Measurements from ENCODE around the gene LUC7L. TPM values are rescaled to one million over a fixed set of nuclear protein-coding genes. Genes with fewer than 3 reads are reported as not detected.
A peak's percentile ranks its signal among the peaks of the same experiment; 100 is the strongest.
"Not testable (repeated sequence)": the region's sequence is repeated elsewhere in the genome, so short reads cannot be mapped to it uniquely, and the experiment has no call there.

LUC7L gene
- total and polyA plus RNA-seq, 3 donors from 2014 or later: 81.1 to 192 (median 145) TPM

- no peak overlapping the region for H3K27ac ChIP-seq
- no peaks in the 10 kb centered on the region for H3K36me3 ChIP-seq (ENCODE audit: low read depth, missing control alignments)
- peaks cover 4% of the 10 kb centered on the region for H3K27me3 ChIP-seq
- no peak overlapping the region for H3K4me3 ChIP-seq
- WGBS, 2 donors: 39 to 92% methylated on average over 1 of the region's 1 CpG
- no peak for DNase-seq
- TF ChIP-seq CTCF (IDR thresholded peaks at IDR 0.05) (no peak), POLR2A (IDR thresholded peaks at IDR 0.05) (no peak)
- H3K4me1 ChIP-seq: peaks cover 7% of the 10 kb centered on the region
- H3K9me3 ChIP-seq: no peaks in the 10 kb centered on the region
- intact Hi-C loops (cut with DNase I; ENCODE audit: low total_unique reads): no loop called here
Observed at GRCh38 chr16:170788-171187, 58.5 kb downstream of the LUC7L start.

- H3K27me3 ChIP-seq; H3K4me3 ChIP-seq; H3K27ac ChIP-seq; H3K9me3 ChIP-seq; H3K36me3 ChIP-seq (ENCODE audit: low read depth, missing control alignments); intact Hi-C loops (cut with DNase I; ENCODE audit: low total_unique reads): not testable (repeated sequence)
- peak; percentile 48 for DNase-seq
- WGBS, 2 donors: 18 to 29% methylated on average over 5 of the region's 5 CpGs
- H3K4me1 ChIP-seq: peaks cover 14% of the 10 kb centered on the region
Observed at GRCh38 chr16:170088-170507, 59.2 kb downstream of the LUC7L start.

GRCh38 chr16:169014-169413 is 60.2 kb downstream of the LUC7L start:
- no peak overlapping the region for H3K4me3 ChIP-seq
- no peaks in the 10 kb centered on the region for H3K36me3 ChIP-seq (ENCODE audit: low read depth, missing control alignments)
- peaks cover 15% of the 10 kb centered on the region for H3K4me1 ChIP-seq
- no peak for DNase-seq
- no peak overlapping the region for H3K27ac ChIP-seq
- H3K27me3 ChIP-seq: peaks cover 4% of the 10 kb centered on the region
- TF ChIP-seq POLR2A (IDR thresholded peaks at IDR 0.05) (no peak), CTCF (IDR thresholded peaks at IDR 0.05) (no peak)
- no peaks in the 10 kb centered on the region for H3K9me3 ChIP-seq
- intact Hi-C loops (cut with DNase I; ENCODE audit: low total_unique reads): no loop called here
- WGBS, 2 donors: 40 to 56% methylated on average over 2 to 3 of the region's 3 CpGs

- intact Hi-C loops (cut with DNase I; ENCODE audit: low total_unique reads): no loop called here
- TF ChIP-seq POLR2A (IDR thresholded peaks at IDR 0.05) (no peak), CTCF (IDR thresholded peaks at IDR 0.05) (no peak)
- Histone ChIP-seq H3K4me3 (no peak overlapping the region), H3K4me1 (peaks cover 15% of the 10 kb centered on the region), H3K27me3 (peaks cover 4% of the 10 kb centered on the region), H3K36me3 (ENCODE audit: low read depth, missing control alignments) (no peaks in the 10 kb centered on the region), H3K27ac (no peak overlapping the region), H3K9me3 (no peaks in the 10 kb centered on the region)
- DNase-seq: no peak
- 46 to 50% methylated on average over 5 to 6 of the region's 6 CpGs for WGBS, 2 donors
Observed at GRCh38 chr16:168424-168823, 60.8 kb downstream of the LUC7L start.

- Histone ChIP-seq H3K27ac (no peak overlapping the region), H3K36me3 (ENCODE audit: low read depth, missing control alignments) (no peaks in the 10 kb centered on the region), H3K4me1 (peaks cover 15% of the 10 kb centered on the region), H3K4me3 (no peak overlapping the region), H3K9me3 (no peaks in the 10 kb centered on the region), H3K27me3 (peaks cover 4% of the 10 kb centered on the region)
- DNase-seq: no peak
- no peak for TF ChIP-seq CTCF (IDR thresholded peaks at IDR 0.05)
- TF ChIP-seq POLR2A (IDR thresholded peaks at IDR 0.05): no peak
- 20 to 33% methylated on average over 7 to 11 of the region's 11 CpGs for WGBS, 2 donors
- intact Hi-C loops (cut with DNase I; ENCODE audit: low total_unique reads): no loop called here
Observed at GRCh38 chr16:167122-167690, 62.0 kb downstream of the LUC7L start.

Data from testis (tissue), 3 donors.